Retinal pigment epithelial cell (primary cell): ENCODE results near the gene HEATR5B.

Source experiments
- DNase-seq: peaks from one replicate; pipeline ENCODE4 v3.0.0-alpha.2; 2010; ENCODE audit warnings: low read depth
- H3K4me3 ChIP-seq: 2 replicates; pipeline ENCODE4 v1.5.1; 2011; ENCODE audit warnings: mild to moderate bottlenecking, low read length, control low read depth, moderate library complexity
- CTCF ChIP-seq: conservative IDR thresholded peaks from 2 replicates; pipeline ENCODE4 v1.5.1; 2011; ENCODE audit warnings: low read depth, low read length, control low read depth, inconsistent platforms

The HEATR5B gene

DNA sequence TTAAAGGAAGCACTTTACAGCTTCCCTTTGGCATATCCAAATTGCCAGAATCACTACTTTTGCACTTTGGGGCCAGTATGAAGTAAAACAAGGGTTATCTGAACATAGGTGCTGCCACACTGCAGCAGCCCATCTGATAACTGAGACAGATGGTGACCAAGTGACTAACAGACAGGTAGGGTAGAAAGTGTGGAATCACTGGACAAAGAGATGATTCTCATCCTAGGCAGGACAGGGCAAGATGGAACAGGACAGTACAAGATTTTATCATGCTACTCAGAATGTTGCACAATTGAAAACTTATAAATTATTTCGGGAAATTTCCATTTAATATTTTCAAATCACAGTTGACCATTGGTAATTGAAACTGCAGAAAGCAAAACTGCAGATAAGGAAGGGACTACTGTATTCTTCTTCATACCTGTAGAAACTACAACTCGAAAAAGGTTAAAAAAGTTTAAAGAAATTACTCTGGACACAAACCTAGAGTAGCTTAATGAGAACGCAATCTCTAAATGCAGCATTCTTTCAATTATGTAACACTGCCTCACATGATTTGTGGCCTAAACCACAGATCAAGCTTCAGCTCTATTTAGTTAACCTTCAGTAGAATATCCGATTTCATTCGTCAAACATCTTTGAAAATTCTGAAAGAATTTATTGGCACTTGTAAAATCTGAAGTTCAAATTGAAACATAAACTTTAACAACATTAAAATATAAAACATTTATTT is 31.4 kb downstream of the HEATR5B start:
- DNase-seq: no peak
- no peak for TF ChIP-seq CTCF
- no peak overlapping the region for H3K4me3 ChIP-seq

DNA sequence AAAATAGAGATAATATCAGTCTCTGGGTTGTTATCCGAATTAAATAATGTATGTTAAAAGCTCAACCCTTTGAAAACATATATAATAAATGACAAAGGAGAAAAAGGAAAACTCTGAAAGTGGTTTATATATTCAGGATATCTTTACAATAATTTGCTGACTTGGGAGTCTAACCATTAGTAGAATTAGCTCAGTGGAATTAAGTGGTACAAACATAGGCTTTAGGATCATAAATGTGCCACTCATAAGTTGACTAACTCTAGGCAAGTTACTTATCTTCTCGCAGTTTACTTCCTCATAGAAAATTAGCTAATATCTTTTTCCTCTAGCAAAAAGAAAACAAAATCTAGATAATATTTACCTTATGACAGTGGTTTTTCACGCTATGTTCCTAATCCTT is 44.6 kb downstream of the HEATR5B start:
- TF ChIP-seq CTCF: no peak
- no peak for DNase-seq
- H3K4me3 ChIP-seq: no peak overlapping the region

- TF ChIP-seq CTCF: no peak
Measured at GRCh38 chr2:37037771-37038170, 46.4 kb downstream of the HEATR5B start.

DNA sequence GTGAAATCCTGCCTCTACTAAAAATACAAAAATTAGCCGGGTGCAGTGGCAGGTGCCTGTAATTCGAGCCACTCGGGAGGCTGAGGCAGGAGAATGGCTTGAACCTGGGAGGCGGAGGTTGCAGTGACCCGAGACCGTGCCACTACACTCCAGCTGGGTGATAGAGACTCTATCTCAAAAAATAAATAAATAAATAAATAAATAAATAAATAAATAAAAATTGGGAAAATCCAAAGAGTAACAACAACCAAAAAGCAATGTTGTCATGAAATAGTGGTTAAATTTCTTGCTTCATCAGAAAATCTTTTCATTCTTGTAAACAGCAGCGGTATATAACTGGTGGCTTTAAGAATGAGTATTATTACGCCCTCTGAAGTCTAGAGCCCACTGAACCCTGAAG is 54.4 kb downstream of the HEATR5B start:
- no peak overlapping the region for H3K4me3 ChIP-seq
- no peak for TF ChIP-seq CTCF
- no peak for DNase-seq

More at GRCh38 chr2:37037771-37038170, 46.4 kb downstream of the HEATR5B start:
- H3K4me3 ChIP-seq: no peak overlapping the region
- DNase-seq: no peak

DNA sequence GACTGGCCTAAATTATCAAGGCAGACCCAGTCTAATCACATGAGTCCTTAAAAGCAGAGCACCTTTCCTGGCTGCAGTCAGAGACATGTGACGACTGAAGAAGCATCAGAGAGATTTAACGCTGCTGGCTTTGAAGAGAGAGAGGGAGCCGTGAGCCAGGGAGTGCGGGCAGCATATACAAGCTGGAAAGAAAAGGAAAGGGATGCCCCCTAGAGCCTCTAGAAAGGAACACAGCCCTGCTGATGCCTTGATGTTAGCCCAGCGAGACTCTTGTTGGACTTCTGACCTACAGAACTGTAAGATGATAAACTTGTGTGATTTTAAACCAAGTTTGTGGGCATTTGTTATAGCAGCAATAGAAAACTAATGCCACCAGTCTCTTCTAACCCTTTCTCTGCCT is 58.1 kb downstream of the HEATR5B start:
- no peak for DNase-seq
- no peak overlapping the region for H3K4me3 ChIP-seq
- TF ChIP-seq CTCF: peak; percentile 20

DNA sequence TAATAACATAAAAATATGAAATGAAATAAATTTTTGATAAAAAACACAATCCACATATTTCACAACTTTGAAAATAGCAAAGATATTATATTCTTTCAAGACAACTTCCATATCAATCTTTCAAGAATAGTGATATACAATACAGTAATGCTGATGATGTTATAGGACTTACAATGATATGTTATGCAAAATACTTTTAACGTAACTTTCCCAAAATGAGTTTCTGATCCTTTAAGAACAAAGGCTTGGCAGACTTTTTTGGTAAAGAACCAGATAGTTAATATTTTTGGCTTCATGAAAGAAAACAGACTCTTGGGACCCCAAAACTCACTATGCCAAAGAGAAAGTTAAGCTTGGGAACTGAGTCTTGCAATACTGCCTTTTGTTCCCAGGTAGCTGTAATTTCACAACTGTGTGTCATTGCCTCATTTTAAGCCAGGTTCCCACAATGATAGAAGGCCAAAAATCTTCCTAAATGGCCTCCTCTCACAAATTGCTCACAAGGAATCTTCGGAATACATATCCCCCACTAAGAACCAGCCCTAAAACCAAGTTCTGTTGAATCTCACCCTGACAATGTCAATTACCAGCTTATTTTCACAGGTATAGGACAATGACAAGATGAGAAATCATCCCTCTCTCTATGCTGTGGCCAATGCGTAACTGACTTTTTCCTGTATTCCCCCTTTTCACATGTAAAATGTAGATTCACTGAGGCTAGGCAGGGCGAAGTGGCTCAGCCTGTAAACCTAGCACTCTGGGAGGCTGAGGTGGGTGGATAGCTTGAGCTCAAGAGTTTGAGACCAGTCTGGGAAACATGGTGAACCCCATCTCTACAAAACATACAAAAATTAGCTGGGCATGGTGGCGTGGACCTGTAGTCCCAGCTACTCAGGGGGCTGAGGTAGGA is 63.0 kb downstream of the HEATR5B start:
- no peak overlapping the region for H3K4me3 ChIP-seq
- TF ChIP-seq CTCF: no peak
- no peak for DNase-seq
